Measurements from ENCODE around the gene HMG20A. TPM values are rescaled to one million over a fixed set of nuclear protein-coding genes. Genes with fewer than 3 reads are reported as not detected.

Gene HMG20A
- total and polyA plus RNA-seq, 10 of the 15 experiments (the other 5 are each of a cell fraction or from before 2014, with no cell fraction given) = 30.0 to 98.7 (median 46.8) TPM

DNA sequence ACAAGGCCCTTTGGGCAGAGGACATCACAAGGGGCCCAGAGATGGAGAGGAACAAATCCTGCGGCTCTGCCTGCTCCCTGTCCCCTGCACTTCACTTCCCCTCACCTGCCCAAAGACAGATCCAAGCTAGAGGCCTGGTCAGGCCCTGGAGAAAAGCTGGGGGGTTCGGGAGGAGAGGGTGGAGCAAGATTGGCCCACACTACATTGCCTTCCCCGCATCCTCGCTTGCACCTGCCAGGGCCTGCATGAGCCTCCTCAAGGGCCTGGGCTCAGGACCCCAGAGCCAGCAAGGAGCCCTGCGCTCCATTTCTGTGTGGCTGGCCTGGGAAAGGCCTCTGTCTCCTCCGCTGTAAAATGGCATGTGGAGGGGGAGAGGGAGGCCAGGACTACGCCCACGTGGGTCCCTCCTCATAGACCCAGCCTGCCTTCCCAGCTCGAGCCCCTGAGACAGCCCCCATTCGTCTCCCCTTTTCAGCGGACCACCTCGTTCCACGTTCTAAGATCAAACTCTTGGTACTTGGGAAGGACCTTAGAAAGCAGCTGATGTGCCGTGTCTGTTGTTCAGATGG is 106.0 kb downstream of the HMG20A start:
- SMC1A ChIA-PET (ENCODE audit: uncharacterized antibody, unreplicated experiment) = interaction anchor here (1.6 kb wide), 1 partner anchor 340 kb away, joined by 4 read pairs; no protein-coding TSS in a partner anchor
- 65% methylated on average over 14 of the region's 14 CpGs for WGBS (ENCODE audit: insufficient coverage, insufficient replicate concordance, low lambda C conversion rate, missing lambda C conversion rate)
- H3K9me3 ChIP-seq (replicated peaks; ENCODE audit: control insufficient read depth, insufficient read depth, low read length) = no peaks in the 10 kb centered on the region
- no peaks in the 10 kb centered on the region for H3K4me1 ChIP-seq (ENCODE audit: control insufficient read depth, insufficient read depth, low read length)
- RAD21 ChIA-PET (ENCODE audit: unreplicated experiment) = no interaction called here
- DNase-seq (ENCODE audit: low read depth, low spot score) (no peak), ATAC-seq (no peak), FAIRE-seq (no peak)
- H3K9ac ChIP-seq (ENCODE audit: control insufficient read depth, insufficient read depth, low read length) = no peak overlapping the region
- CTCF ChIA-PET = no interaction called here
- no peaks in the 10 kb centered on the region for H3K36me3 ChIP-seq (ENCODE audit: control insufficient read depth in 2 of 2, insufficient read depth in 2 of 2, low read length in 1 of 2)
- no TSS peak for BruUV-seq (replicated peaks)
- TF ChIP-seq EED (IDR thresholded peaks at IDR 0.05; ENCODE audit: low read depth) = no peak
- TF ChIP-seq, protein P1, sequence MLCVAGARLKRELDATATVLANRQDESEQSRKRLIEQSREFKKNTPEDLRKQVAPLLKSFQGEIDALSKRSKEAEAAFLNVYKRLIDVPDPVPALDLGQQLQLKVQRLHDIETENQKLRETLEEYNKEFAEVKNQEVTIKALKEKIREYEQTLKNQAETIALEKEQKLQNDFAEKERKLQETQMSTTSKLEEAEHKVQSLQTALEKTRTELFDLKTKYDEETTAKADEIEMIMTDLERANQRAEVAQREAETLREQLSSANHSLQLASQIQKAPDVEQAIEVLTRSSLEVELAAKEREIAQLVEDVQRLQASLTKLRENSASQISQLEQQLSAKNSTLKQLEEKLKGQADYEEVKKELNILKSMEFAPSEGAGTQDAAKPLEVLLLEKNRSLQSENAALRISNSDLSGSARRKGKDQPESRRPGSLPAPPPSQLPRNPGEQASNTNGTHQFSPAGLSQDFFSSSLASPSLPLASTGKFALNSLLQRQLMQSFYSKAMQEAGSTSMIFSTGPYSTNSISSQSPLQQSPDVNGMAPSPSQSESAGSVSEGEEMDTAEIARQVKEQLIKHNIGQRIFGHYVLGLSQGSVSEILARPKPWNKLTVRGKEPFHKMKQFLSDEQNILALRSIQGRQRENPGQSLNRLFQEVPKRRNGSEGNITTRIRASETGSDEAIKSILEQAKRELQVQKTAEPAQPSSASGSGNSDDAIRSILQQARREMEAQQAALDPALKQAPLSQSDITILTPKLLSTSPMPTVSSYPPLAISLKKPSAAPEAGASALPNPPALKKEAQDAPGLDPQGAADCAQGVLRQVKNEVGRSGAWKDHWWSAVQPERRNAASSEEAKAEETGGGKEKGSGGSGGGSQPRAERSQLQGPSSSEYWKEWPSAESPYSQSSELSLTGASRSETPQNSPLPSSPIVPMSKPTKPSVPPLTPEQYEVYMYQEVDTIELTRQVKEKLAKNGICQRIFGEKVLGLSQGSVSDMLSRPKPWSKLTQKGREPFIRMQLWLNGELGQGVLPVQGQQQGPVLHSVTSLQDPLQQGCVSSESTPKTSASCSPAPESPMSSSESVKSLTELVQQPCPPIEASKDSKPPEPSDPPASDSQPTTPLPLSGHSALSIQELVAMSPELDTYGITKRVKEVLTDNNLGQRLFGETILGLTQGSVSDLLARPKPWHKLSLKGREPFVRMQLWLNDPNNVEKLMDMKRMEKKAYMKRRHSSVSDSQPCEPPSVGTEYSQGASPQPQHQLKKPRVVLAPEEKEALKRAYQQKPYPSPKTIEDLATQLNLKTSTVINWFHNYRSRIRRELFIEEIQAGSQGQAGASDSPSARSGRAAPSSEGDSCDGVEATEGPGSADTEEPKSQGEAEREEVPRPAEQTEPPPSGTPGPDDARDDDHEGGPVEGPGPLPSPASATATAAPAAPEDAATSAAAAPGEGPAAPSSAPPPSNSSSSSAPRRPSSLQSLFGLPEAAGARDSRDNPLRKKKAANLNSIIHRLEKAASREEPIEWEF (IDR thresholded peaks at IDR 0.05; ENCODE audit: insufficient replicate concordance, low read depth, low read length) = no peak
- no peak for TF ChIP-seq CBX3 (IDR thresholded peaks at IDR 0.05; ENCODE audit: borderline replicate concordance, low read depth)
- TF ChIP-seq NFXL1 (IDR thresholded peaks at IDR 0.05; ENCODE audit: borderline replicate concordance) = no peak
- no peak for TF ChIP-seq FOXK2 (IDR thresholded peaks at IDR 0.05)
- TF ChIP-seq, protein P2, sequence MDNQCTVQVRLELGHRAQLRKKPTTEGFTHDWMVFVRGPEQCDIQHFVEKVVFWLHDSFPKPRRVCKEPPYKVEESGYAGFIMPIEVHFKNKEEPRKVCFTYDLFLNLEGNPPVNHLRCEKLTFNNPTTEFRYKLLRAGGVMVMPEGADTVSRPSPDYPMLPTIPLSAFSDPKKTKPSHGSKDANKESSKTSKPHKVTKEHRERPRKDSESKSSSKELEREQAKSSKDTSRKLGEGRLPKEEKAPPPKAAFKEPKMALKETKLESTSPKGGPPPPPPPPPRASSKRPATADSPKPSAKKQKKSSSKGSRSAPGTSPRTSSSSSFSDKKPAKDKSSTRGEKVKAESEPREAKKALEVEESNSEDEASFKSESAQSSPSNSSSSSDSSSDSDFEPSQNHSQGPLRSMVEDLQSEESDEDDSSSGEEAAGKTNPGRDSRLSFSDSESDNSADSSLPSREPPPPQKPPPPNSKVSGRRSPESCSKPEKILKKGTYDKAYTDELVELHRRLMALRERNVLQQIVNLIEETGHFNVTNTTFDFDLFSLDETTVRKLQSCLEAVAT (IDR thresholded peaks at IDR 0.05) = no peak
- TF ChIP-seq, protein P3, sequence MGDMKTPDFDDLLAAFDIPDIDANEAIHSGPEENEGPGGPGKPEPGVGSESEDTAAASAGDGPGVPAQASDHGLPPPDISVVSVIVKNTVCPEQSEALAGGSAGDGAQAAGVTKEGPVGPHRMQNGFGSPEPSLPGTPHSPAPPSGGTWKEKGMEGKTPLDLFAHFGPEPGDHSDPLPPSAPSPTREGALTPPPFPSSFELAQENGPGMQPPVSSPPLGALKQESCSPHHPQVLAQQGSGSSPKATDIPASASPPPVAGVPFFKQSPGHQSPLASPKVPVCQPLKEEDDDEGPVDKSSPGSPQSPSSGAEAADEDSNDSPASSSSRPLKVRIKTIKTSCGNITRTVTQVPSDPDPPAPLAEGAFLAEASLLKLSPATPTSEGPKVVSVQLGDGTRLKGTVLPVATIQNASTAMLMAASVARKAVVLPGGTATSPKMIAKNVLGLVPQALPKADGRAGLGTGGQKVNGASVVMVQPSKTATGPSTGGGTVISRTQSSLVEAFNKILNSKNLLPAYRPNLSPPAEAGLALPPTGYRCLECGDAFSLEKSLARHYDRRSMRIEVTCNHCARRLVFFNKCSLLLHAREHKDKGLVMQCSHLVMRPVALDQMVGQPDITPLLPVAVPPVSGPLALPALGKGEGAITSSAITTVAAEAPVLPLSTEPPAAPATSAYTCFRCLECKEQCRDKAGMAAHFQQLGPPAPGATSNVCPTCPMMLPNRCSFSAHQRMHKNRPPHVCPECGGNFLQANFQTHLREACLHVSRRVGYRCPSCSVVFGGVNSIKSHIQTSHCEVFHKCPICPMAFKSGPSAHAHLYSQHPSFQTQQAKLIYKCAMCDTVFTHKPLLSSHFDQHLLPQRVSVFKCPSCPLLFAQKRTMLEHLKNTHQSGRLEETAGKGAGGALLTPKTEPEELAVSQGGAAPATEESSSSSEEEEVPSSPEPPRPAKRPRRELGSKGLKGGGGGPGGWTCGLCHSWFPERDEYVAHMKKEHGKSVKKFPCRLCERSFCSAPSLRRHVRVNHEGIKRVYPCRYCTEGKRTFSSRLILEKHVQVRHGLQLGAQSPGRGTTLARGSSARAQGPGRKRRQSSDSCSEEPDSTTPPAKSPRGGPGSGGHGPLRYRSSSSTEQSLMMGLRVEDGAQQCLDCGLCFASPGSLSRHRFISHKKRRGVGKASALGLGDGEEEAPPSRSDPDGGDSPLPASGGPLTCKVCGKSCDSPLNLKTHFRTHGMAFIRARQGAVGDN (IDR thresholded peaks at IDR 0.05) = no peak
- TF ChIP-seq SPI1 (IDR thresholded peaks at IDR 0.05; ENCODE audit: borderline replicate concordance, insufficient read depth, low read depth, low read length) = no peak
- TF ChIP-seq, protein P4, sequence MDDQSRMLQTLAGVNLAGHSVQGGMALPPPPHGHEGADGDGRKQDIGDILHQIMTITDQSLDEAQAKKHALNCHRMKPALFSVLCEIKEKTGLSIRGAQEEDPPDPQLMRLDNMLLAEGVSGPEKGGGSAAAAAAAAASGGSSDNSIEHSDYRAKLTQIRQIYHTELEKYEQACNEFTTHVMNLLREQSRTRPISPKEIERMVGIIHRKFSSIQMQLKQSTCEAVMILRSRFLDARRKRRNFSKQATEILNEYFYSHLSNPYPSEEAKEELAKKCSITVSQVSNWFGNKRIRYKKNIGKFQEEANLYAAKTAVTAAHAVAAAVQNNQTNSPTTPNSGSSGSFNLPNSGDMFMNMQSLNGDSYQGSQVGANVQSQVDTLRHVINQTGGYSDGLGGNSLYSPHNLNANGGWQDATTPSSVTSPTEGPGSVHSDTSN (IDR thresholded peaks at IDR 0.05; ENCODE audit: insufficient replicate concordance, low read depth, low read length) = no peak
- no peak for TF ChIP-seq MXI1 (IDR thresholded peaks at IDR 0.05; ENCODE audit: low read depth, low read length)
- no peak overlapping the region for H2AFZ ChIP-seq (ENCODE audit: control insufficient read depth, low read depth, low read length)
- intact Hi-C loops (cut with micrococcal nuclease; ENCODE audit: unreplicated experiment) = no loop called here
- H3K27me3 ChIP-seq (replicated peaks in 1 of 2; ENCODE audit: control insufficient read depth in 2 of 2, insufficient read depth in 2 of 2, low read length in 1 of 2) = no peaks in the 10 kb centered on the region; a peak in 1 of 4 replicates
- POLR2A ChIA-PET = no interaction called here
- no peaks in the 10 kb centered on the region for H3K79me2 ChIP-seq (ENCODE audit: control insufficient read depth, insufficient read depth, low read length)
- no peaks in the 10 kb centered on the region for H4K20me1 ChIP-seq (ENCODE audit: control insufficient read depth, insufficient read depth)
- no peak overlapping the region for H3K4me2 ChIP-seq (ENCODE audit: control insufficient read depth, insufficient read depth)
- H3K27ac ChIP-seq (ENCODE audit: control insufficient read depth, insufficient read depth) = no peak overlapping the region
- in situ Hi-C loops (cut with MboI) = no loop called here
- no peak overlapping the region for H3K4me3 ChIP-seq
